Breast epithelium (tissue), 4 donors: ENCODE data around the gene TAF1. TPM values are rescaled to one million over a fixed set of nuclear protein-coding genes. Genes with fewer than 3 reads are reported as not detected.

Experiments
- DNase-seq, 2 donors: peaks; one replicate each; pipeline ENCODE4 v3.0.0-alpha.2; 2019; ENCODE audit warnings: low spot score in 2 of 2
- H3K27ac ChIP-seq, 2 donors: fragments of 200-600 bp; sonication (generic) in 1 of 2; one replicate each; pipeline ENCODE4 v1.5.1; 2016 to 2019; ENCODE audit warnings: mild to moderate bottlenecking in 1 of 2
- H3K27me3 ChIP-seq, 2 donors: fragments of 200-600 bp; sonication (generic) in 1 of 2; one replicate each; pipeline versions ENCODE4 v1.5.1 to v1.6.0; 2017 to 2019; ENCODE audit warnings: control low read depth in 1 of 2, mild to moderate bottlenecking in 1 of 2
- H3K36me3 ChIP-seq: fragments of 200-600 bp; one replicate; pipeline ENCODE4 v1.5.1; 2019
- H3K4me1 ChIP-seq, 2 donors: fragments of 200-600 bp; sonication (generic); one replicate each; pipeline ENCODE4 v1.5.1; 2016 to 2019; ENCODE audit warnings: control low read depth in 1 of 2
- H3K4me3 ChIP-seq, 3 donors: fragments of 200-600 bp; sonication (generic); 1 replicate in 2 of 3; 2 replicates in 1 of 3; pipeline ENCODE4 v1.5.1; 2016 to 2019; ENCODE audit warnings: mild to moderate bottlenecking in 3 of 3, moderate library complexity in 2 of 3
- H3K9me3 ChIP-seq, 2 donors: fragments of 200-600 bp; sonication (generic) in 1 of 2; one replicate each; pipeline ENCODE4 v1.5.1; 2016 to 2019; ENCODE audit warnings: control low read depth in 1 of 2
- POLR2A ChIP-seq: fragments of 450-650 bp; IDR thresholded peaks from one replicate; pipeline ENCODE4 v1.6.1; 2016; ENCODE audit warnings: antibody characterized with exemption, mild to moderate bottlenecking, moderate library complexity
- POLR2AphosphoS5 ChIP-seq, 3 donors: sonication (generic); formaldehyde crosslinking; IDR thresholded peaks; one replicate each; pipeline ENCODE4 v1.6.1; 2017; ENCODE audit warnings: antibody characterized with exemption in 3 of 3
- intact Hi-C: fragments of 100-400 bp; cut with DNase I; formaldehyde crosslinking; loops from one replicate; pipeline ENCODE4 v1.15.1; 2023; ENCODE audit warnings: low total_unique reads
- total RNA-seq, 3 donors: library from RNA; depleted of rRNA; stranded (reverse); fragments of >200 nt; gene quantifications; one replicate each; pipeline ENCODE4 v1.1.0, GENCODE V29; 2016
- TF ChIP-seq, protein P1 (sequence below), 3 donors: fragments of 450-650 bp; IDR thresholded peaks; one replicate each; pipeline ENCODE4 v1.5.1; 2016 to 2017; ENCODE audit warnings: antibody characterized with exemption in 3 of 3, mild to moderate bottlenecking in 3 of 3, moderate library complexity in 3 of 3

TAF1 gene
- total RNA-seq, 3 donors from 2014 or later, result 54.4 to 71.0 (median 60.6) TPM

DNA sequence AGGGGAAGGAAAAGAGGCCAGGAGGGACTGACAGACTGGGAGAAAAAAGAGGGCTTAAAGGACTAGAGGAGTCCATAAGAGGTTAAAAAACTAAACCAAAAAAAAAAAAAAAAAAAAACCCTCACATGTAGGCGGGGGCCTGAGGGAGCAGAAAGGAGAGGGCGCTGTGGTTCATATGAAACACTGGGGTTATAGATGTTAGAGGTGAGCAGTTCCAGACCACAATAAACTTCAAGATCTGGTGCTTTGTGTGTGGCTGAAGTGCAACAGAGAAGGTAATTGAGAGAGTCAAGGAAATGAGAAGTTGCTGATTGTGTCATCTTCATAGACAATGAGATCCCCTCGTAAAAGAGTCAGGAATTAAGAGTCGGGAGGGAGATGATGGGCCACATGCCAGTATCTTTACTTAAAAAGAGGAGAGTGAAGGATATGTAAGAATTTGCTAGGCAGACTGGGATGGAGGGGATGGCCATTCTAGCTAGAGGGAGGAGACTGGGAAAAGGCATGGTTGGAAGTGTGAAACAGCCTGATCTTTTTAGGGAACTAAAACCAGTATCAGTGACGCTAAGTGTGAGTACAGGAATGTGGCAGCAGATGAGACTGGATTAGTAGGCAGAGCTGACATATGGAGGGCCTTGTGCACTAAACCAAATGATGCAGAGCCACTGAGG is 148.3 kb downstream of the TAF1 start:
- H3K36me3 ChIP-seq, result no peaks in the 10 kb centered on the region
- intact Hi-C loops, result no loop called here
- H3K27me3 ChIP-seq, result peaks cover 0 to 23% of the 10 kb centered on the region in 2 donors
- H3K4me1 ChIP-seq, result no peaks in the 10 kb centered on the region
- peaks cover 0 to 7% of the 10 kb centered on the region in 2 donors for H3K9me3 ChIP-seq
- H3K4me3 ChIP-seq, result no peak overlapping the region
- no peak for DNase-seq
- TF ChIP-seq POLR2AphosphoS5 (IDR thresholded peaks at IDR 0.05) (no peak), POLR2A (no peak)
- TF ChIP-seq, protein P1, sequence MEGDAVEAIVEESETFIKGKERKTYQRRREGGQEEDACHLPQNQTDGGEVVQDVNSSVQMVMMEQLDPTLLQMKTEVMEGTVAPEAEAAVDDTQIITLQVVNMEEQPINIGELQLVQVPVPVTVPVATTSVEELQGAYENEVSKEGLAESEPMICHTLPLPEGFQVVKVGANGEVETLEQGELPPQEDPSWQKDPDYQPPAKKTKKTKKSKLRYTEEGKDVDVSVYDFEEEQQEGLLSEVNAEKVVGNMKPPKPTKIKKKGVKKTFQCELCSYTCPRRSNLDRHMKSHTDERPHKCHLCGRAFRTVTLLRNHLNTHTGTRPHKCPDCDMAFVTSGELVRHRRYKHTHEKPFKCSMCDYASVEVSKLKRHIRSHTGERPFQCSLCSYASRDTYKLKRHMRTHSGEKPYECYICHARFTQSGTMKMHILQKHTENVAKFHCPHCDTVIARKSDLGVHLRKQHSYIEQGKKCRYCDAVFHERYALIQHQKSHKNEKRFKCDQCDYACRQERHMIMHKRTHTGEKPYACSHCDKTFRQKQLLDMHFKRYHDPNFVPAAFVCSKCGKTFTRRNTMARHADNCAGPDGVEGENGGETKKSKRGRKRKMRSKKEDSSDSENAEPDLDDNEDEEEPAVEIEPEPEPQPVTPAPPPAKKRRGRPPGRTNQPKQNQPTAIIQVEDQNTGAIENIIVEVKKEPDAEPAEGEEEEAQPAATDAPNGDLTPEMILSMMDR (IDR thresholded peaks at IDR 0.05), result no peak
- no peak overlapping the region for H3K27ac ChIP-seq

DNA sequence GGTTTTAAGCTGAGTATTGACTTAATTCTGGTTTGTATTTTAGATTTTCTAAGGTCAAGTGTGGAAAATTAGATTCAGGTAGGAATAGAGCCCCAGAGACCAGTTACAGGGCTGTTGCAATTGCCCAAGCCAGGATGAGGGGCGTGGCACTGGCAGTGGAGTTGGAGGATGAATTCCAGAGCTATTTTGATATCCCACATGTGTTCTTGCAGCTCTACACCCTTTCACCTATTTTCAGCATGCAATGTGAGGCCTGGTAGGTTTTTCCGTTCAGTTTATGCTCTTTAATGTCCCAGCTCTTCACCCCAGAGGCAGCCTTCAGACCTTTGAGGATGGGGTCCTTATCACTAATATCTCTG is 148.9 kb downstream of the TAF1 start:
- H3K36me3 ChIP-seq, result no peaks in the 10 kb centered on the region
- DNase-seq, result no peak
- TF ChIP-seq POLR2A (no peak), POLR2AphosphoS5 (IDR thresholded peaks at IDR 0.05) (no peak)
- TF ChIP-seq, protein P1 (IDR thresholded peaks at IDR 0.05), result no peak
- H3K9me3 ChIP-seq, result peaks cover 0 to 7% of the 10 kb centered on the region in 2 donors
- intact Hi-C loops, result no loop called here
- H3K4me1 ChIP-seq, result no peaks in the 10 kb centered on the region
- peaks cover 0 to 18% of the 10 kb centered on the region in 2 donors for H3K27me3 ChIP-seq
- no peak overlapping the region for H3K27ac ChIP-seq
- no peak overlapping the region for H3K4me3 ChIP-seq

Other genes starting within 250 kb of the TAF1 start
- gene MED12, start 247.8 kb upstream of the TAF1 start, total RNA-seq, result 10 to 100 TPM; 32.1 to 34.7 (median 33.9) TPM
- 1 to 10 TPM in 1 of 3 donors, under 1 TPM in 2; under 0.01 to 1.0 (median 0.32) TPM for gene NLGN3, start 221.5 kb upstream of the TAF1 start, total RNA-seq
- gene GJB1, start 143.1 kb upstream of the TAF1 start, total RNA-seq, result 1 to 10 TPM in 2 of 3 donors, not detected in 1; 1.8 to 6.9 TPM
- gene ZMYM3, start 112.2 kb upstream of the TAF1 start, total RNA-seq, result 10 to 100 TPM; 11.5 to 17.6 (median 11.5) TPM
- gene NONO, start 82.7 kb upstream of the TAF1 start, total RNA-seq, result 100 to 1,000 TPM; 247 to 260 (median 257) TPM
- 1 to 10 TPM in 2 of 3 donors, not detected in 1; 1.0 to 1.6 TPM for gene ITGB1BP2, start 64.6 kb upstream of the TAF1 start, total RNA-seq
- gene OGT, start 166.7 kb downstream of the TAF1 start, total RNA-seq, result 100 to 1,000 TPM; 169 to 345 (median 214) TPM
- gene GCNA, start 212.1 kb downstream of the TAF1 start, total RNA-seq, result 1 to 10 TPM; 2.3 to 3.0 (median 2.6) TPM